IMR-90 (cell line): ENCODE measurements around the gene CAV2. TPM values are rescaled to one million over a fixed set of nuclear protein-coding genes. Genes with fewer than 3 reads are reported as not detected.

Experiments
- ATAC-seq: fragments of 200-7000 bp; cut with Tn5 transposase; 2 replicates; pipeline ENCODE4 v1.9.1; 2020; ENCODE audit warnings: low read depth, mild to moderate bottlenecking, moderate library complexity
- BruUV-seq: library from RNA; stranded (reverse); fragments of 400-500 nt; replicated peaks from 2 replicates; lab custom pipeline; 2021; lab: Mats Ljungman, UMichigan
- CTCF ChIA-PET: fragments of 300-600 bp; formaldehyde crosslinking; extraction: SDS; loops from one replicate; lab custom pipeline; 2021; ENCODE audit warnings: antibody characterized with exemption; lab: Yijun Ruan, JAX
- POLR2A ChIA-PET: fragments of 300-600 bp; sonication (Branson Sonifier 250); formaldehyde crosslinking; loops from one replicate; lab custom pipeline; 2022; ENCODE audit warnings: antibody characterized with exemption; ENCODE audit not compliant: unreplicated experiment; lab: Charles Lee
- DNase-seq: peaks from one replicate; pipeline ENCODE4 v3.0.0; 2013
- H2AFZ ChIP-seq: replicated peaks from 2 replicates; pipeline ENCODE3; 2013; ENCODE audit warnings: low read length, mild to moderate bottlenecking; ENCODE audit not compliant: poor library complexity
- H2AK5ac ChIP-seq: 2 replicates; pipeline ENCODE4 v1.6.1; 2013; ENCODE audit warnings: low read depth, low read length, inconsistent platforms
- H2AK9ac ChIP-seq: replicated peaks from 2 replicates; pipeline ENCODE3; 2013; ENCODE audit warnings: mild to moderate bottlenecking, low read depth, low read length, moderate library complexity; ENCODE audit not compliant: poor library complexity
- H2BK120ac ChIP-seq: 2 replicates; pipeline ENCODE4 v1.6.1; 2013; ENCODE audit warnings: low read depth, low read length, inconsistent platforms
- H2BK15ac ChIP-seq: 3 replicates; pipeline ENCODE4 v1.6.1; 2013; ENCODE audit warnings: low read depth, low read length, inconsistent platforms
- H2BK20ac ChIP-seq: 2 replicates; pipeline ENCODE4 v1.6.1; 2013; ENCODE audit warnings: low read depth, mild to moderate bottlenecking, inconsistent platforms, low read length, moderate library complexity
- H2BK5ac ChIP-seq: 2 replicates; pipeline ENCODE4 v1.6.1; 2013; ENCODE audit warnings: mild to moderate bottlenecking, low read depth, low read length, inconsistent platforms; ENCODE audit not compliant: poor library complexity, severe bottlenecking
- H3K14ac ChIP-seq: replicated peaks from 2 replicates; pipeline ENCODE4 v1.6.1; 2013; ENCODE audit warnings: low read depth, low read length, inconsistent platforms
- H3K18ac ChIP-seq: 2 replicates; pipeline ENCODE4 v1.6.1; 2013; ENCODE audit warnings: low read depth, low read length, control low read depth
- H3K23ac ChIP-seq: 2 replicates; pipeline ENCODE4 v1.6.1; 2013; ENCODE audit warnings: low read depth, low read length, inconsistent platforms
- H3K27ac ChIP-seq: 2 replicates; pipeline ENCODE4 v1.5.1; 2013; ENCODE audit warnings: mild to moderate bottlenecking, control low read depth, low read length; ENCODE audit not compliant: insufficient read depth
- H3K27me3 ChIP-seq: 2 replicates; pipeline ENCODE4 v1.6.1; 2013; ENCODE audit warnings: low read length; ENCODE audit not compliant: control insufficient read depth, insufficient read depth
- H3K36me3 ChIP-seq: 2 replicates; pipeline ENCODE4 v1.6.1; 2013; ENCODE audit warnings: low read length, mixed read lengths; ENCODE audit not compliant: control insufficient read depth, insufficient read depth
- H3K4ac ChIP-seq: 2 replicates; pipeline ENCODE4 v1.6.1; 2013; ENCODE audit warnings: low read depth, low read length, inconsistent platforms
- H3K4me1 ChIP-seq: 2 replicates; pipeline ENCODE4 v1.6.1; 2013; ENCODE audit warnings: low read length, mixed read lengths; ENCODE audit not compliant: control insufficient read depth, insufficient read depth
- H3K4me2 ChIP-seq: 2 replicates; pipeline ENCODE4 v1.6.1; 2013; ENCODE audit warnings: low read depth, mild to moderate bottlenecking, control low read depth, low read length, moderate library complexity
- H3K4me3 ChIP-seq: 2 replicates; pipeline ENCODE4 v1.5.1; 2013; ENCODE audit warnings: low read depth, mild to moderate bottlenecking, control low read depth, low read length, moderate library complexity; ENCODE audit not compliant: insufficient read depth
- H3K56ac ChIP-seq: 2 replicates; pipeline ENCODE4 v1.6.1; 2013; ENCODE audit warnings: low read length, inconsistent platforms; ENCODE audit not compliant: insufficient read depth; ENCODE audit errors: extremely low read depth
- H3K79me1 ChIP-seq, 2 experiments: 2 replicates each; pipeline ENCODE4 v1.6.1; 2013; ENCODE audit warnings: low read length in 2 of 2, inconsistent platforms in 1 of 2, low read depth in 1 of 2
- H3K9ac ChIP-seq: 2 replicates; pipeline ENCODE4 v1.6.1; 2013; ENCODE audit warnings: low read depth, low read length, control low read depth
- H3K9me1 ChIP-seq: 2 replicates; pipeline ENCODE4 v1.6.1; 2013; ENCODE audit warnings: low read length, inconsistent platforms; ENCODE audit not compliant: insufficient read depth
- H3K9me3 ChIP-seq: 2 replicates; pipeline ENCODE4 v1.6.1; 2013; ENCODE audit warnings: low read length; ENCODE audit not compliant: control insufficient read depth, insufficient read depth
- H4K20me1 ChIP-seq: 2 replicates; pipeline ENCODE4 v1.6.1; 2013; ENCODE audit warnings: low read length, inconsistent platforms; ENCODE audit not compliant: insufficient read depth
- H4K5ac ChIP-seq: 2 replicates; pipeline ENCODE4 v1.6.1; 2013; ENCODE audit warnings: mild to moderate bottlenecking, low read depth, low read length, control low read depth
- H4K8ac ChIP-seq, 2 experiments: 2 replicates each; pipeline ENCODE4 v1.6.1; 2013; ENCODE audit warnings: low read depth in 2 of 2, low read length in 2 of 2, control low read depth in 1 of 2, inconsistent platforms in 1 of 2
- H4K91ac ChIP-seq: 2 replicates; pipeline ENCODE4 v1.6.1; 2013; ENCODE audit warnings: low read depth, low read length, inconsistent platforms; ENCODE audit not compliant: insufficient read depth
- CHD1 ChIP-seq: IDR thresholded peaks from 2 replicates; pipeline ENCODE4 v1.6.1; 2012; ENCODE audit warnings: low read depth, low read length, improper control_type of control experiment
- ELK1 ChIP-seq: fragments of 150-350 bp; IDR thresholded peaks from 2 replicates; pipeline ENCODE4 v1.6.1; 2016; ENCODE audit warnings: low read depth, mild to moderate bottlenecking, low read length, moderate library complexity, borderline replicate concordance
- NFE2L2 ChIP-seq: fragments of 150-350 bp; IDR thresholded peaks from 2 replicates; pipeline ENCODE4 v1.6.1; 2016; ENCODE audit warnings: low read depth, mild to moderate bottlenecking, low read length
- RAD21 ChIP-seq: IDR thresholded peaks from 2 replicates; pipeline ENCODE4 v1.6.1; 2012; ENCODE audit warnings: low read length, improper control_type of control experiment
- RCOR1 ChIP-seq: IDR thresholded peaks from 2 replicates; pipeline ENCODE4 v1.6.1; 2012; ENCODE audit warnings: mild to moderate bottlenecking, low read length, improper control_type of control experiment; ENCODE audit not compliant: insufficient replicate concordance
- SMC3 ChIP-seq: fragments of 150-350 bp; IDR thresholded peaks from 2 replicates; pipeline ENCODE4 v1.6.1; 2016; ENCODE audit warnings: low read depth, mild to moderate bottlenecking, antibody characterized with exemption, low read length, moderate library complexity
- WGBS, 2 experiments: methylation state at CpG; one replicate each; pipeline versions ENCODE4 v1.1.5 to v1.1.7; 2013; ENCODE audit warnings: missing lambda C conversion rate in 2 of 2; ENCODE audit not compliant: insufficient read length in 1 of 2; ENCODE audit errors: extremely low coverage in 2 of 2; 5-methylcytosine and 5-hydroxymethylcytosine counted together
- dilution Hi-C: fragments of 300-500 bp; cut with HindIII; formaldehyde crosslinking; loops from one replicate; pipeline ENCODE4 v1.14.3; 2018; ENCODE audit warnings: low sequenced_read_pairs; ENCODE audit not compliant: unreplicated experiment
- in situ Hi-C: fragments of 300-500 bp; cut with MboI; formaldehyde crosslinking; loops from 3 replicates; pipeline ENCODE4 v1.14.3; 2019; ENCODE audit warnings: low sequenced_read_pairs, inconsistent platforms, mixed read lengths
- intact Hi-C: fragments of 100-400 bp; cut with micrococcal nuclease; formaldehyde crosslinking; loops from 2 replicates; pipeline ENCODE4 v1.10.0; 2022
- polyA plus RNA-seq, 3 experiments: library from polyadenylated mRNA; depleted of rRNA; stranded (reverse); fragments of >200 nt; gene quantifications; 2 replicates each; pipeline ENCODE4 v1.2.3, GENCODE V29; 2012; ENCODE audit warnings: low replicate concordance in 1 of 3
- total RNA-seq: library from RNA; depleted of rRNA; stranded (reverse); fragments of >200 nt; gene quantifications from 2 replicates; pipeline ENCODE4 v1.2.3, GENCODE V29; 2012

The CAV2 gene
- total and polyA plus RNA-seq, 2 of the 4 experiments (the other 2 are of a cell fraction) = 199 to 265 TPM

- peak overlapping the region; percentile 92 for H2BK15ac ChIP-seq
- H2AK5ac ChIP-seq = peak overlapping the region; percentile 56
- H3K27me3 ChIP-seq = no peaks in the 10 kb centered on the region
- no peak overlapping the region for H3K4me2 ChIP-seq
- H3K27ac ChIP-seq = peak overlapping the region; percentile 81
- H3K79me1 ChIP-seq = peaks cover 0 to 4% of the 10 kb centered on the region in 2 experiments; a peak in 2 of 4 replicates
- H2BK5ac ChIP-seq = peak overlapping the region; percentile 88
- H4K8ac ChIP-seq = peak overlapping the region; percentile 71 to 89; a peak in 3 of 4 replicates
- peaks cover 6% of the 10 kb centered on the region for H3K4me1 ChIP-seq
- H3K9me3 ChIP-seq = no peaks in the 10 kb centered on the region
- peak overlapping the region; percentile 90 for H2BK20ac ChIP-seq
- peak overlapping the region; percentile 67 for H3K14ac ChIP-seq
- no peaks in the 10 kb centered on the region for H4K20me1 ChIP-seq
- BruUV-seq = no TSS peak
- no peak overlapping the region for H2AFZ ChIP-seq
- CTCF ChIA-PET = interaction anchor here (1.4 kb wide), 1 partner anchor 61 kb away, joined by 3 read pairs; no protein-coding TSS in a partner anchor
- H3K9me1 ChIP-seq = no peaks in the 10 kb centered on the region
- H3K56ac ChIP-seq = peak overlapping the region; percentile 32; the same call in 1 of the 2 replicates
- H3K4me3 ChIP-seq = no peak overlapping the region
- H3K36me3 ChIP-seq = no peaks in the 10 kb centered on the region
- POLR2A ChIA-PET = no interaction called here
- H3K4ac ChIP-seq = peak overlapping the region; percentile 75
- 86% methylated on average over 1 of the region's 2 CpGs; no CpG with 5 or more reads in 1 of the 2 experiments for WGBS, 2 experiments
- peak overlapping the region; percentile 18; the same call in 1 of the 2 replicates for H3K23ac ChIP-seq
- dilution Hi-C loops = no loop called here
- peak overlapping the region; percentile 96; the same call in 1 of the 2 replicates for H4K5ac ChIP-seq
- ATAC-seq (no peak; the same call in 1 of the 2 replicates), DNase-seq (no peak)
- H2BK120ac ChIP-seq = peak overlapping the region; percentile 89
- H3K18ac ChIP-seq = peak overlapping the region; percentile 96
- TF ChIP-seq ELK1 (no peak), NFE2L2 (no peak), RAD21 (no peak), RCOR1 (no peak), SMC3 (no peak), CHD1 (no peak)
- H4K91ac ChIP-seq = peak overlapping the region; percentile 84; the same call in 1 of the 2 replicates
- H2AK9ac ChIP-seq = no peak overlapping the region
- intact Hi-C loops = no loop called here
- H3K9ac ChIP-seq = peak overlapping the region; percentile 64; the same call in 1 of the 2 replicates
- in situ Hi-C loops = no loop called here
Observed at GRCh38 chr7:116465125-116465524, 34.4 kb upstream of the CAV2 start.
